Measurements from ENCODE around the gene EVA1C.

The EVA1C gene

GRCh38 chr21:32474179-32475059 lies 61.9 kb downstream of the EVA1C start:
- TF ChIP-seq TCF12 (IDR thresholded peaks at IDR 0.05; ENCODE audit: low read depth) (no peak), CEBPB (IDR thresholded peaks at IDR 0.05) (no peak), MAX (IDR thresholded peaks at IDR 0.05) (no peak), REST (IDR thresholded peaks at IDR 0.05; ENCODE audit: low read depth) (no peak), CREB1 (IDR thresholded peaks at IDR 0.05; ENCODE audit: low read depth) (no peak), TEAD4 (IDR thresholded peaks at IDR 0.05) (no peak), EGR1 (IDR thresholded peaks at IDR 0.05) (no peak), EP300 (IDR thresholded peaks at IDR 0.05; ENCODE audit: borderline replicate concordance) (no peak), FOXM1 (IDR thresholded peaks at IDR 0.05; ENCODE audit: borderline replicate concordance, low read depth) (no peak), TAF1 (IDR thresholded peaks at IDR 0.05; ENCODE audit: low read depth) (no peak), NFIC (IDR thresholded peaks at IDR 0.05) (no peak), RAD21 (IDR thresholded peaks at IDR 0.05; ENCODE audit: low read depth) (no peak), USF1 (IDR thresholded peaks at IDR 0.05) (no peak), YY1 (IDR thresholded peaks at IDR 0.05; ENCODE audit: low read depth) (no peak), ZBTB7A (IDR thresholded peaks at IDR 0.05; ENCODE audit: low read depth) (no peak)

GRCh38 chr21:32475162-32475812 lies 62.8 kb downstream of the EVA1C start:
- TF ChIP-seq FOXM1 (IDR thresholded peaks at IDR 0.05; ENCODE audit: borderline replicate concordance, low read depth): no peak
- TF ChIP-seq REST (IDR thresholded peaks at IDR 0.05; ENCODE audit: low read depth): no peak
- TF ChIP-seq TCF12 (IDR thresholded peaks at IDR 0.05; ENCODE audit: low read depth): no peak
- TF ChIP-seq EGR1 (IDR thresholded peaks at IDR 0.05): no peak
- TF ChIP-seq TEAD4 (IDR thresholded peaks at IDR 0.05): no peak
- no peak for TF ChIP-seq NFIC (IDR thresholded peaks at IDR 0.05)
- TF ChIP-seq RAD21 (IDR thresholded peaks at IDR 0.05; ENCODE audit: low read depth): no peak
- no peak for TF ChIP-seq USF1 (IDR thresholded peaks at IDR 0.05)
- TF ChIP-seq TAF1 (IDR thresholded peaks at IDR 0.05; ENCODE audit: low read depth): no peak

- TF ChIP-seq EP300 (IDR thresholded peaks at IDR 0.05; ENCODE audit: borderline replicate concordance) (no peak), RAD21 (IDR thresholded peaks at IDR 0.05; ENCODE audit: low read depth) (no peak), REST (IDR thresholded peaks at IDR 0.05; ENCODE audit: low read depth) (no peak), EGR1 (IDR thresholded peaks at IDR 0.05) (no peak), FOXM1 (IDR thresholded peaks at IDR 0.05; ENCODE audit: borderline replicate concordance, low read depth) (no peak), USF1 (IDR thresholded peaks at IDR 0.05) (no peak), NFIC (IDR thresholded peaks at IDR 0.05) (no peak), CEBPB (IDR thresholded peaks at IDR 0.05) (no peak), MAX (IDR thresholded peaks at IDR 0.05) (no peak), CREB1 (IDR thresholded peaks at IDR 0.05; ENCODE audit: low read depth) (no peak), TCF12 (IDR thresholded peaks at IDR 0.05; ENCODE audit: low read depth) (no peak), YY1 (IDR thresholded peaks at IDR 0.05; ENCODE audit: low read depth) (no peak), TAF1 (IDR thresholded peaks at IDR 0.05; ENCODE audit: low read depth) (no peak), ZBTB7A (IDR thresholded peaks at IDR 0.05; ENCODE audit: low read depth) (no peak), TEAD4 (IDR thresholded peaks at IDR 0.05) (no peak)
These were observed 64.3 kb downstream of the EVA1C start for GRCh38 chr21:32476661-32477423.
